Body of pancreas (tissue), 4 donors: Measurements from ENCODE around the gene KLHL13.

Experiments used
- CTCF ChIP-seq, 7 experiments: fragments of 450-650 bp in 4 of 7; fragments of 200-600 bp in 3 of 7; sonication (generic) in 3 of 7; IDR thresholded peaks; one replicate each; pipeline ENCODE4 v1.5.1; 2016 to 2019; ENCODE audit warnings: antibody characterized with exemption in 7 of 7
- POLR2A ChIP-seq, 3 donors: fragments of 450-650 bp; IDR thresholded peaks; one replicate each; pipeline ENCODE4 v1.6.1; 2016; ENCODE audit warnings: antibody characterized with exemption in 3 of 3, mild to moderate bottlenecking in 2 of 3

- no peak for TF ChIP-seq CTCF (IDR thresholded peaks at IDR 0.05)
- no peak for TF ChIP-seq POLR2A (IDR thresholded peaks at IDR 0.05)
Observed at GRCh38 chrX:117854806-117855205, 261.8 kb downstream of the KLHL13 start.
